Caco-2 (cell line): ENCODE data around the gene GALNT12. TPM values are rescaled to one million over a fixed set of nuclear protein-coding genes. Genes with fewer than 3 reads are reported as not detected.

ENCODE experiments used
- BruUV-seq: library from RNA; stranded (reverse); fragments of 400-500 nt; replicated peaks from 2 replicates; lab custom pipeline; 2021; lab: Mats Ljungman, UMichigan
- CTCF ChIA-PET: fragments of 300-600 bp; sonication (Branson Sonifier 250); formaldehyde crosslinking; loops from one replicate; lab custom pipeline; 2022; ENCODE audit warnings: antibody characterized with exemption; lab: Charles Lee
- POLR2A ChIA-PET: fragments of 300-600 bp; sonication (Branson Sonifier 250); formaldehyde crosslinking; loops from one replicate; lab custom pipeline; 2022; ENCODE audit warnings: antibody characterized with exemption; lab: Charles Lee
- DNase-seq, 2 experiments: peaks; one replicate each; pipeline versions ENCODE4 v3.0.0 to v3.0.0-alpha.2; 2020 to 2022
- H3K27me3 ChIP-seq: replicated peaks from 2 replicates; pipeline ENCODE4 v1.6.0; 2011; ENCODE audit warnings: low read length; ENCODE audit not compliant: control insufficient read depth, insufficient read depth
- H3K36me3 ChIP-seq: 2 replicates; pipeline ENCODE4 v1.5.1; 2011; ENCODE audit warnings: low read length; ENCODE audit not compliant: control insufficient read depth, insufficient read depth
- H3K4me1 ChIP-seq: fragments of 250-450 bp; sonication (Bioruptor Pico); 2 replicates; pipeline ENCODE4 v1.5.1; 2020; ENCODE audit warnings: mild to moderate bottlenecking
- H3K4me3 ChIP-seq: 2 replicates; pipeline ENCODE4 v1.5.1; 2011; ENCODE audit warnings: low read depth, mild to moderate bottlenecking, control low read depth, low read length
- H3K9me3 ChIP-seq: fragments of 250-450 bp; sonication (Bioruptor Pico); 2 replicates; pipeline ENCODE4 v1.5.1; 2020; ENCODE audit warnings: mild to moderate bottlenecking, moderate library complexity
- H3K27ac Mint-ChIP-seq: one replicate; pipeline ENCODE4 v1.8.0; 2022; ENCODE audit warnings: mixed read lengths; ENCODE audit not compliant: unreplicated experiment
- H3K27me3 Mint-ChIP-seq: one replicate; pipeline ENCODE4 v1.8.0; 2022; ENCODE audit warnings: mixed read lengths; ENCODE audit not compliant: insufficient read depth, unreplicated experiment
- H3K36me3 Mint-ChIP-seq: one replicate; pipeline ENCODE4 v1.8.0; 2022; ENCODE audit warnings: mild to moderate bottlenecking, mixed read lengths; ENCODE audit not compliant: insufficient read depth, unreplicated experiment
- H3K4me1 Mint-ChIP-seq: one replicate; pipeline ENCODE4 v1.8.0; 2022; ENCODE audit warnings: low read depth, mixed read lengths; ENCODE audit not compliant: unreplicated experiment
- H3K4me3 Mint-ChIP-seq: one replicate; pipeline ENCODE4 v1.8.0; 2022; ENCODE audit warnings: mild to moderate bottlenecking, moderate library complexity, mixed read lengths; ENCODE audit not compliant: unreplicated experiment
- H3K9me3 Mint-ChIP-seq: one replicate; pipeline ENCODE4 v1.8.0; 2022; ENCODE audit warnings: mixed read lengths; ENCODE audit not compliant: unreplicated experiment
- CTCF ChIP-seq, 2 experiments: fragments of 200-600 bp in 1 of 2; IDR thresholded peaks; 1 replicate in 1 of 2; 2 replicates in 1 of 2; pipeline versions ENCODE4 v1.5.1 to v1.8.0; 2011 to 2022; ENCODE audit warnings: antibody characterized with exemption in 1 of 2, control low read depth in 1 of 2, inconsistent platforms in 1 of 2, low read depth in 1 of 2, low read length in 1 of 2, mild to moderate bottlenecking in 1 of 2, moderate library complexity in 1 of 2; ENCODE audit not compliant: insufficient read depth in 1 of 2, severe bottlenecking in 1 of 2, unreplicated experiment in 1 of 2
- intact Hi-C: fragments of 100-400 bp; cut with micrococcal nuclease; formaldehyde crosslinking; loops from one replicate; pipeline ENCODE4 v1.10.0; 2022; ENCODE audit not compliant: unreplicated experiment
- total RNA-seq: library from RNA; stranded (reverse); gene quantifications from 2 replicates; pipeline ENCODE4 v1.2.3, GENCODE V29; 2022

The GALNT12 gene
- total RNA-seq, 1 experiment from 2014 or later = 3.6 TPM

- Histone ChIP-seq H3K36me3 (no peaks in the 10 kb centered on the region), H3K4me1 (no peaks in the 10 kb centered on the region), H3K27me3 (no peaks in the 10 kb centered on the region; the same call in 1 of the 2 replicates), H3K4me3 (no peak overlapping the region), H3K9me3 (peaks cover 7% of the 10 kb centered on the region; the same call in 1 of the 2 replicates)
- no peaks in the 10 kb centered on the region for H3K9me3 Mint-ChIP-seq
- intact Hi-C loops = no loop called here
- BruUV-seq = no TSS peak
- no peak for DNase-seq
- peaks cover 4% of the 10 kb centered on the region for H3K27me3 Mint-ChIP-seq
- ChIA-PET POLR2A (no interaction called here), CTCF (no interaction called here)
- H3K36me3 Mint-ChIP-seq = no peaks in the 10 kb centered on the region
- no peak overlapping the region for H3K27ac Mint-ChIP-seq
- H3K4me1 Mint-ChIP-seq = no peaks in the 10 kb centered on the region
- TF ChIP-seq CTCF (IDR thresholded peaks at IDR 0.05; ENCODE audit: insufficient read depth in 1 of 2, low read depth in 1 of 2, low read length in 1 of 2, severe bottlenecking in 1 of 2, unreplicated experiment in 1 of 2) = no peak
- no peak overlapping the region for H3K4me3 Mint-ChIP-seq
Measured at GRCh38 chr9:98894171-98894570, 86.7 kb downstream of the GALNT12 start.

- ChIA-PET POLR2A (no interaction called here), CTCF (no interaction called here)
- Mint-ChIP-seq H3K27ac (no peak overlapping the region), H3K4me1 (no peaks in the 10 kb centered on the region), H3K27me3 (peaks cover 4% of the 10 kb centered on the region), H3K4me3 (no peak overlapping the region), H3K9me3 (no peaks in the 10 kb centered on the region), H3K36me3 (no peaks in the 10 kb centered on the region)
- no peak for TF ChIP-seq CTCF (IDR thresholded peaks at IDR 0.05; ENCODE audit: insufficient read depth in 1 of 2, low read depth in 1 of 2, low read length in 1 of 2, severe bottlenecking in 1 of 2, unreplicated experiment in 1 of 2)
- DNase-seq = no peak
- no TSS peak for BruUV-seq
- Histone ChIP-seq H3K4me1 (no peaks in the 10 kb centered on the region), H3K36me3 (no peaks in the 10 kb centered on the region), H3K27me3 (no peaks in the 10 kb centered on the region; the same call in 1 of the 2 replicates), H3K9me3 (peaks cover 7% of the 10 kb centered on the region; the same call in 1 of the 2 replicates), H3K4me3 (no peak overlapping the region)
- intact Hi-C loops = no loop called here
Measured at GRCh38 chr9:98894761-98895160, 87.3 kb downstream of the GALNT12 start.

GRCh38 chr9:98896632-98897031, 89.2 kb downstream of the GALNT12 start:
- Histone ChIP-seq H3K27me3 (no peaks in the 10 kb centered on the region), H3K9me3 (peaks cover 7% of the 10 kb centered on the region; the same call in 1 of the 2 replicates), H3K4me1 (no peaks in the 10 kb centered on the region), H3K4me3 (no peak overlapping the region), H3K36me3 (no peaks in the 10 kb centered on the region)
- no TSS peak for BruUV-seq
- CTCF ChIA-PET = interaction anchor here (0.7 kb wide), 1 partner anchor 151 kb away, joined by 3 read pairs; no protein-coding TSS in a partner anchor
- Mint-ChIP-seq H3K27ac (no peak overlapping the region), H3K27me3 (no peaks in the 10 kb centered on the region), H3K4me1 (no peaks in the 10 kb centered on the region), H3K9me3 (no peaks in the 10 kb centered on the region), H3K36me3 (no peaks in the 10 kb centered on the region), H3K4me3 (no peak overlapping the region)
- TF ChIP-seq CTCF (IDR thresholded peaks at IDR 0.05; ENCODE audit: insufficient read depth in 1 of 2, low read depth in 1 of 2, low read length in 1 of 2, severe bottlenecking in 1 of 2, unreplicated experiment in 1 of 2) = no peak
- POLR2A ChIA-PET = no interaction called here
- DNase-seq = no peak
- intact Hi-C loops = no loop called here
